Colonic mucosa (tissue), 4 donors: ENCODE results near the gene TMPRSS13. TPM values are rescaled to one million over a fixed set of nuclear protein-coding genes. Genes with fewer than 3 reads are reported as not detected.
A peak's percentile ranks its signal among the peaks of the same experiment; 100 is the strongest.

Experiments
- DNase-seq: peaks from one replicate; pipeline ENCODE4 v3.0.0-alpha.2; 2020
- H3K27ac ChIP-seq: fragments of 200-600 bp; one replicate; pipeline ENCODE4 v1.8.0; 2021
- H3K27me3 ChIP-seq: fragments of 200-600 bp; one replicate; pipeline ENCODE4 v1.8.0; 2021
- H3K36me3 ChIP-seq: fragments of 200-600 bp; one replicate; pipeline ENCODE4 v1.8.0; 2021
- H3K4me1 ChIP-seq: fragments of 200-600 bp; one replicate; pipeline ENCODE4 v1.8.0; 2021; ENCODE audit warnings: mild to moderate bottlenecking
- H3K4me3 ChIP-seq: fragments of 200-600 bp; one replicate; pipeline ENCODE4 v1.8.0; 2021
- H3K9ac ChIP-seq, 2 donors: one replicate each; pipeline ENCODE4 v1.7.0; 2013; ENCODE audit warnings: control low read depth in 2 of 2, low read depth in 2 of 2, low read length in 2 of 2
- H3K9me3 ChIP-seq: fragments of 200-600 bp; one replicate; pipeline ENCODE4 v1.8.0; 2021
- intact Hi-C: fragments of 100-400 bp; cut with DNase I; formaldehyde crosslinking; loops from one replicate; pipeline ENCODE4 v1.14.1; 2022
- total RNA-seq, 2 donors: library from RNA; stranded (reverse); fragmentation: NEBNext Ultra II Directional in 1 of 2; extraction: Animal tissue kit (Norgen Biotek cat#: 25700) in 1 of 2; gene quantifications; one replicate each; pipeline ENCODE4 v1.2.1, GENCODE V29; 2021
- TF ChIP-seq, protein P1 (sequence below): fragments of 200-600 bp; IDR thresholded peaks from one replicate; pipeline ENCODE4 v1.8.0; 2022; ENCODE audit warnings: antibody characterized with exemption, mild to moderate bottlenecking
- donor health status: healthy.
- donor health status: DM: no; HTN: no; CAD: no.
- donor health status: DM: no; HTN: no; CAD: no.

The TMPRSS13 gene
- total RNA-seq, 2 donors from 2014 or later = 1.5 to 1.6 TPM

DNA sequence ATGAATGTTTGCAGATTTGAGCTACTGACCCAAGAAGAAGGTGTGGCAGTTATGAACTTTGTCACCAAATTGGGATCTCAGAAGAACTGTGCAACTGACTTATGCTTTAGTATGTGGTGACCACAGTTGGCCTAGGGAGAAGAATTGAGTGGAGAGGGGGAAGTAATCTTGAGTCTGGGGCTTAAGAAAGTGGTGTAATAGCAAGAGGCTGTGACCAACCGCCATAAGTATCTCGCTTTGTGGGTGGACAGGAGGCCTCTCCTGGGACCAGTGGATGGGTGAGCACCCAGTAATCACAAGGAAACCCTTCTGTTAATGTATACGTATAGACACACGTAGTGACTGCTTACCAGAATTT is 44.3 kb upstream of the TMPRSS13 start:
- Histone ChIP-seq H3K27me3 (no peaks in the 10 kb centered on the region), H3K9ac (no peak overlapping the region), H3K4me3 (no peak overlapping the region), H3K4me1 (peaks cover 19% of the 10 kb centered on the region), H3K36me3 (no peaks in the 10 kb centered on the region), H3K9me3 (no peaks in the 10 kb centered on the region), H3K27ac (peak overlapping the region; percentile 58)
- DNase-seq = no peak
- intact Hi-C loops = no loop called here
- TF ChIP-seq, protein P1, sequence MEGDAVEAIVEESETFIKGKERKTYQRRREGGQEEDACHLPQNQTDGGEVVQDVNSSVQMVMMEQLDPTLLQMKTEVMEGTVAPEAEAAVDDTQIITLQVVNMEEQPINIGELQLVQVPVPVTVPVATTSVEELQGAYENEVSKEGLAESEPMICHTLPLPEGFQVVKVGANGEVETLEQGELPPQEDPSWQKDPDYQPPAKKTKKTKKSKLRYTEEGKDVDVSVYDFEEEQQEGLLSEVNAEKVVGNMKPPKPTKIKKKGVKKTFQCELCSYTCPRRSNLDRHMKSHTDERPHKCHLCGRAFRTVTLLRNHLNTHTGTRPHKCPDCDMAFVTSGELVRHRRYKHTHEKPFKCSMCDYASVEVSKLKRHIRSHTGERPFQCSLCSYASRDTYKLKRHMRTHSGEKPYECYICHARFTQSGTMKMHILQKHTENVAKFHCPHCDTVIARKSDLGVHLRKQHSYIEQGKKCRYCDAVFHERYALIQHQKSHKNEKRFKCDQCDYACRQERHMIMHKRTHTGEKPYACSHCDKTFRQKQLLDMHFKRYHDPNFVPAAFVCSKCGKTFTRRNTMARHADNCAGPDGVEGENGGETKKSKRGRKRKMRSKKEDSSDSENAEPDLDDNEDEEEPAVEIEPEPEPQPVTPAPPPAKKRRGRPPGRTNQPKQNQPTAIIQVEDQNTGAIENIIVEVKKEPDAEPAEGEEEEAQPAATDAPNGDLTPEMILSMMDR = no peak

DNA sequence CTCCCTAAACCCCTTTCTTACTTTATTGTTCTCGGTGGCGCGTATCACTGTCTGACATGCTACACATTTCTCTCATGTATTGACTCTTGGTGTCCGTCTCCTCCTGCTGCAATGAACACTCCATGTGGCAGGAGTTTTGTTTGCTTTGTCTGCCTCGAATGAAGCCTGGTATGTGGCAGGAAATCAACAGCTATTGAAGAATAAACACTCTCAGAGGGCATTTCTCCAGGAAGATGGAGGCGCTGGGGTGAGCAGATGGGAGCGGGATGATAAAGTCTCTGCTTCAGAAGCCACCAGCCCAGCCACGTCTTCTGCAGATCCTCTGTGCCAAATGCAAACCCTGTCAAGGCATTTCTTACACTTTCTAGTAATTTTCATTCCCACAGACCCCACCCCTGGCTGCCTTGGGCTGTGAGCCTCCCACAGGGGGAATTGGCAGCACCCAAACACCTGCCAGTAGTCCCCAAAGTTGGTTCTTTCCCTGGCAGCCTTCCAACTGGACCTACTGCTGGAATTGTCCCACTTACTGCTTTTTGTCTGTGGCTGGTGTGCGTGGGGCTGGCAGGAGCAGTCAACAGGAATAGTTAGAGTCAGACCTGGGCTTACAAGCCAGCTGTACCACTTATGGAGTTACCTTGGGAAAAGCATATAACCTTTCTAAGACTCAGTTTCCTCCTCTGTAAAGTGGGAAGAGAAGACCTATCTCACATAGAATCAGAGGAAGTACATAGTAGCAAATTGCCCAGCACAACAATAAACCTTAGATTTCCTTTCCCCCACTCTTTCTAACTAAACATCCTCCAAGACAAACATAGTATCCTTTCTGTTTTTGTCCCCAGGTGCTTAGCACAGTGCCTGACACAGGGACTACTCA is 43.7 kb upstream of the TMPRSS13 start:
- Histone ChIP-seq H3K9me3 (no peaks in the 10 kb centered on the region), H3K36me3 (no peaks in the 10 kb centered on the region), H3K27ac (peak overlapping the region; percentile 58), H3K27me3 (no peaks in the 10 kb centered on the region), H3K4me1 (peaks cover 19% of the 10 kb centered on the region), H3K9ac (no peak overlapping the region), H3K4me3 (no peak overlapping the region)
- DNase-seq = peak; percentile 53
- TF ChIP-seq, protein P1 = no peak
- intact Hi-C loops = no loop called here

DNA sequence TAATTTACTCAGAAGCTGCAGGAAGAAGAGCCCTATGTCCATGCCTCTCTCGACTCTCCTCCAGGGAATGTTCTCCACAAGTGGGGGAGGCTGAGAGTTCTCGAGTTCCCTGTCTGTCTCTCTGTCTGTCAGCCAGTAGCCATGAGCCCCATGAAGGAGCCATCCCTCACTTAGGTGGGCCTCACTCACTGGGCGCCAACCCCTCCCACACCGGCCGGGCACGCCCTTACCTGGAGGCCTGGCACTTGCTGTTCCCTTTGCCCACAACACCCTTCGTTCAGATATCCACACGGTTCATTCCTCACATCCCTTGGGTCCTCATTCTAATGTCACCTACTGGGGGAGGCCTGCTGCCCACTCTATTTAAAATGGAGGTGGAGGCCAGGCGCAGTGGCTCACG is 42.8 kb upstream of the TMPRSS13 start:
- TF ChIP-seq, protein P1 = no peak
- no peaks in the 10 kb centered on the region for H3K36me3 ChIP-seq
- H3K9me3 ChIP-seq = no peaks in the 10 kb centered on the region
- H3K27ac ChIP-seq = no peak overlapping the region
- DNase-seq = no peak
- intact Hi-C loops = no loop called here
- peaks cover 19% of the 10 kb centered on the region for H3K4me1 ChIP-seq
- no peaks in the 10 kb centered on the region for H3K27me3 ChIP-seq
- no peak overlapping the region for H3K4me3 ChIP-seq
- no peak overlapping the region for H3K9ac ChIP-seq

DNA sequence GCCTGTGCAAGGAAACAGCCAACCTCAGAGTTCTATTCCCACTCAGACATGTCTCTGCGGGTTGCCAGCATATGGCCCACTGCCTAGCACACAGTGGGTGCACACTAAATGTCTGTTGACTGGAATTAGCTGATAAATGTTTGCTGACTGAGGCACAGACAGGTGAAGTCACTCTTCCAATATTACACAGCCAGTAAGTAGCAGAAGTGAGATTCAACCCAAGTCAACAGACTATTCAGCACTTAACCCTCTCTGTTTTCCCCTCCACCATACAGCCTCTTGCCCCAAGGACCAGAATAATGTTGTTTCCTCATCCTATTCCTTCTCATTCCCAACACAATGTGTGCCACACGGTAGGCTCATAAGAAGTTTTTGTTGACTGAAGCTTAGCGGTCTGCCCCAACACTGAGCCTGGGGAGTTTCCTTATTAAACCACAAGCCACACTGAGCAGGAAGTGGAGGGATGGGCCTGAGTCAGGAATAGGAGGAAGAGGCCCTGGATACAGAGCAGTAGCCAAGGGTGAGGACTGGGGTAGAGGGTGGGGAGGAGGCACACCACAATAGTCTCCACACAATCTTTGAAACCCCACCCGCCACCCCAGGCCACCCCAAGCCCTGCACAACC is 41.3 kb upstream of the TMPRSS13 start:
- Histone ChIP-seq H3K27ac (peak overlapping the region; percentile 22), H3K27me3 (no peaks in the 10 kb centered on the region), H3K4me1 (peaks cover 19% of the 10 kb centered on the region), H3K36me3 (no peaks in the 10 kb centered on the region), H3K4me3 (no peak overlapping the region), H3K9ac (no peak overlapping the region), H3K9me3 (no peaks in the 10 kb centered on the region)
- TF ChIP-seq, protein P1 = no peak
- intact Hi-C loops = no loop called here
- DNase-seq = peak; percentile 62

DNA sequence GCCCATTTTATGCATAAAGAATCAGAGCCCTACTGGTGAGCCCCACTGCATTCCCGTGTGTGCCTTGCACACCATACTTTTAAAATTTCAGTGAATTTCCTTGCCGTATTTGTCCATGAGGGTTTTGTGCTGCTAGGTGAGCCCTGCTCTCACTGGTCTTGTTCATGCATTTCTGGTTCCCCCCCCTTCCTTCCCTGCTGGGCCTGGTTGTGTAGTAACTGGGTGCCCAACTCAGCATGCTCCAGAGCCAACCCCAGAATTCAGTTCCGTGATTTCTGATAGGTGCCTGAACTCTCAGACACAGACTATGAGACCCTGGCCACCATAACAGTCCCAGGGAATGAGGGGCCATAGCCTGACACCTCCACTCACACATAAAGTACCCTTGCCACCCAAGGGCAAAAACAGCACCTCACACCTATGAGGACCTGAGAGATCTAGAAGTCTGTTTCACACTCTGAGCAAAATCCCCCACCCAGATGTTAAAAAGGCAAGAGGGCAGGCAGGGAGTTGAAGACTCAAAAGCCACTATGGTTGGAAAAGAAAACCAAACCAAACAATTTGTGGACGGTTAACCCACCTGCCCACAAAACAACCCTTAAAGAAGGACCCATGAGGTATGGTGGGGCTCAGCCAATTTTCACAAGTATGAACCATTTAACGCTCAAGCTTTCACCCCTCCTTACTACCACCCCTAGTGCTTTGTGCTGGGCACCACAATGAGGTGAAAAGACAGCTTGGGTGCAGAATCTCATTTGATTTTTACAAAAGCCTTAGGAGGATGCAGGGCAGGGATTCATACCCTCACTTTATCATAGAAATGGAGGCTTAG is 40.2 kb upstream of the TMPRSS13 start:
- Histone ChIP-seq H3K9me3 (no peaks in the 10 kb centered on the region), H3K4me3 (no peak overlapping the region), H3K27ac (no peak overlapping the region), H3K4me1 (peaks cover 19% of the 10 kb centered on the region), H3K27me3 (no peaks in the 10 kb centered on the region), H3K9ac (no peak overlapping the region), H3K36me3 (no peaks in the 10 kb centered on the region)
- TF ChIP-seq, protein P1 = no peak
- DNase-seq = no peak
- intact Hi-C loops = no loop called here
